ENCODE measurements around the gene EZH2.

- TF ChIP-seq CTCF (IDR thresholded peaks at IDR 0.05; ENCODE audit: poor library complexity): no peak
- TF ChIP-seq EZH2 (IDR thresholded peaks at IDR 0.05; ENCODE audit: borderline replicate concordance): no peak
- TF ChIP-seq EZH2phosphoT487 (IDR thresholded peaks at IDR 0.05; ENCODE audit: low read depth, severe bottlenecking, unreplicated experiment): no peak
Measured at GRCh38 chr7:148862481-148862880, 21.6 kb downstream of the EZH2 start.

Data from hepatocyte (in vitro differentiated cells).